Left lung (tissue), 10 donors: ENCODE measurements around the gene SYNE3. TPM values are rescaled to one million over a fixed set of nuclear protein-coding genes. Genes with fewer than 3 reads are reported as not detected.
"Not testable (repeated sequence)": the region's sequence is repeated elsewhere in the genome, so short reads cannot be mapped to it uniquely, and the experiment has no call there.

Experiments used
- ATAC-seq: fragments of 200-7000 bp; cut with Tn5 transposase; one replicate; pipeline ENCODE4 v1.9.1; 2020; ENCODE audit warnings: moderate library complexity
- DNase-seq, 4 donors: peaks; one replicate each; pipeline ENCODE4 v3.0.0-alpha.2; 2013 to 2020
- H3K27ac ChIP-seq, 2 donors: fragments of 200-600 bp; sonication (generic) in 1 of 2; one replicate each; pipeline versions ENCODE4 v1.5.0 to v1.8.0; 2020 to 2021
- H3K27me3 ChIP-seq, 2 donors: fragments of 200-600 bp; sonication (generic) in 1 of 2; one replicate each; pipeline versions ENCODE4 v1.5.0 to v1.8.0; 2020 to 2021
- H3K36me3 ChIP-seq, 2 donors: fragments of 200-600 bp; sonication (generic) in 1 of 2; one replicate each; pipeline versions ENCODE4 v1.5.0 to v1.8.0; 2020 to 2021
- H3K4me1 ChIP-seq, 2 donors: fragments of 200-600 bp; one replicate each; pipeline ENCODE4 v1.8.0; 2021
- H3K4me3 ChIP-seq, 2 donors: fragments of 200-600 bp; sonication (generic) in 1 of 2; one replicate each; pipeline versions ENCODE4 v1.5.0 to v1.8.0; 2020 to 2021; ENCODE audit warnings: mild to moderate bottlenecking in 1 of 2
- H3K9me3 ChIP-seq, 2 donors: fragments of 200-600 bp; sonication (generic) in 1 of 2; one replicate each; pipeline versions ENCODE4 v1.5.0 to v1.8.0; 2020 to 2021
- intact Hi-C, 2 donors: fragments of 100-400 bp; cut with DNase I; formaldehyde crosslinking; loops; one replicate each; pipeline versions ENCODE4 v1.11.2 to v1.14.2; 2022
- polyA plus RNA-seq, 6 donors: library from polyadenylated mRNA; unstranded; fragments of 120-200 nt; gene quantifications; one replicate each; pipeline ENCODE4 v1.2.1, GENCODE V29; 2013; ENCODE audit not compliant: insufficient read length in 6 of 6
- total RNA-seq, 2 donors: library from RNA; stranded (reverse); fragmentation: NEBNext Ultra II Directional; extraction: Animal tissue kit (Norgen Biotek cat#: 25700); gene quantifications; one replicate each; pipeline ENCODE4 v1.2.1, GENCODE V29; 2021
- TF ChIP-seq, protein P1 (sequence below), 2 donors: fragments of 200-600 bp; sonication (generic) in 1 of 2; IDR thresholded peaks; one replicate each; pipeline versions ENCODE4 v1.5.0 to v1.8.0; 2021; ENCODE audit warnings: antibody characterized with exemption in 2 of 2
- donor health status: DM: no; HTN: yes; CAD: no.
- donor health status: DM: no; HTN: no; CAD: no.

Gene SYNE3
- total and polyA plus RNA-seq, 8 donors = 2.2 to 25.4 (median 3.1) TPM

DNA sequence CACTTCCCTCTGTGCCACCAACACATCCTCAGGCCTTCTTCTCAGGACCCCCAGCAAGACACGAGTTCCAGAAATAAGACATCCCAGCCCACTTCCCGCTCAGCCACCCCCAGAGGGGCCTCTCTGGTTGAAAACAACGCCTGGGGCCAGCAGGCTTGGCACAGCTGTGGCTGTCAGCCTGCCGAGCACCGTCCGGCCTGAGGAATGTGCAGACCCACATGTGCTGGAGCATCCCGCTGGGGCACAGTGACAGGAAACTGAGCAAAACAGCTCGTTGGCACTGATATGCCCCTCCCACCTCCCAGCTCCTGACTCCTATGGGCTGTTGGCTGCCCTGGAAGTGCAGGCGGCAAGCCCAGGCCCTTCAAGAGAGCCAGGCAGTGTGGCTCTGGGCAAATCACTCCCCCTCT, 1.4 kb downstream of the SYNE3 start:
- peak overlapping the region; percentile 81 to 92 for H3K27ac ChIP-seq
- peak in 2 of 4 donors; percentile 67 to 82 for DNase-seq
- intact Hi-C loops = no loop called here
- H3K9me3 ChIP-seq = no peaks in the 10 kb centered on the region
- H3K4me3 ChIP-seq = peak overlapping the region in 1 of 2 donors; percentile 84
- TF ChIP-seq, protein P1, sequence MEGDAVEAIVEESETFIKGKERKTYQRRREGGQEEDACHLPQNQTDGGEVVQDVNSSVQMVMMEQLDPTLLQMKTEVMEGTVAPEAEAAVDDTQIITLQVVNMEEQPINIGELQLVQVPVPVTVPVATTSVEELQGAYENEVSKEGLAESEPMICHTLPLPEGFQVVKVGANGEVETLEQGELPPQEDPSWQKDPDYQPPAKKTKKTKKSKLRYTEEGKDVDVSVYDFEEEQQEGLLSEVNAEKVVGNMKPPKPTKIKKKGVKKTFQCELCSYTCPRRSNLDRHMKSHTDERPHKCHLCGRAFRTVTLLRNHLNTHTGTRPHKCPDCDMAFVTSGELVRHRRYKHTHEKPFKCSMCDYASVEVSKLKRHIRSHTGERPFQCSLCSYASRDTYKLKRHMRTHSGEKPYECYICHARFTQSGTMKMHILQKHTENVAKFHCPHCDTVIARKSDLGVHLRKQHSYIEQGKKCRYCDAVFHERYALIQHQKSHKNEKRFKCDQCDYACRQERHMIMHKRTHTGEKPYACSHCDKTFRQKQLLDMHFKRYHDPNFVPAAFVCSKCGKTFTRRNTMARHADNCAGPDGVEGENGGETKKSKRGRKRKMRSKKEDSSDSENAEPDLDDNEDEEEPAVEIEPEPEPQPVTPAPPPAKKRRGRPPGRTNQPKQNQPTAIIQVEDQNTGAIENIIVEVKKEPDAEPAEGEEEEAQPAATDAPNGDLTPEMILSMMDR (IDR thresholded peaks at IDR 0.05) = no peak
- peaks cover 39 to 88% of the 10 kb centered on the region in 2 donors for H3K4me1 ChIP-seq
- H3K27me3 ChIP-seq = no peaks in the 10 kb centered on the region
- peak; percentile 37 for ATAC-seq
- peaks cover 0 to 3% of the 10 kb centered on the region in 2 donors for H3K36me3 ChIP-seq

DNA sequence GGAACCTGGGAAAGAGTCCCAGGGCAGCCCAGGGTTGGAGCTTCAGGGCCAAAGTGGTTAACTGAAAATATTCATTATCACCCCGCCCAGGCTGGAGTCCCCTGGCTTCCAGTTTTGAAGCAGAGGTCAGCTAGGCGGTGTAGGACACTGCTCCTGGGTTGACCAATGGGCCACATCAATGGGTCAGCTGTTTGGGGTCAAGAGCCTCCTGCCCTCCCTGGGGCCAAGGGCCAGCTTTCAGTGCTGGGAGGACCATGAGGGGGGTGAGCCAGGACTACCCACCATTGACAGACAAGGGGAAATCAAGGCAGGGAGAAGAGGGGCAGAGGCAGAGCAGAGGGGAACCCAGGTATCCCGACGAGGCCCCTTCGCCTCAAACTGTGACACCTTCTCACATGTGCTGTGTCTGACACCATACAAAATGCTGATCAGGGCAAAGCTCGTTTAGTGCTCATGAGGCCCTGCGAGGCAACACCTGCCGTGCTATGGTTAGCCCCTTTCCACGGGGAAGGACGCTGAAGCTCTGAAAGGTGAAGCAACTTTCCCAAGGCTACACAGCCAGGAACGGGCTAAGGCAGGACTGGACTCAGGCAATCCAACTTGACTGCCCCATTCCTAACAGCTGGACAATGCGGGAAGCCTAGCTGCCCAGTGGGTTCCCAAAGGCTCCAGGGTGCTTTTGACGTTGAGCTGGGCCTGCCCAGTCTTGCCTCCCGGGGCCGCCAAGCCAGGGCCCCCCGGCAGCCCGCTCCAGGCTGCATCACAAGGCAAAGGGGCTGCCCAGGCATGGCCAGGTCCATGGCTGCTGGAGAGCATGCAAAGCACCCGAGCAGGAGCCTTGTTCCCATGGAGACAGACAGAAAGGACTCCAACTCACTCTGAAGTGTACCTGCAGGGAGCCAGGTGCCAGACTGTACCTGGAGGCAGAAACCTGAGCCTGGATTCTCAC, 2.0 kb downstream of the SYNE3 start:
- no peaks in the 10 kb centered on the region for H3K9me3 ChIP-seq
- peaks cover 0 to 7% of the 10 kb centered on the region in 2 donors for H3K36me3 ChIP-seq
- H3K4me3 ChIP-seq = peak overlapping the region in 1 of 2 donors; percentile 84
- peak overlapping the region; percentile 81 to 92 for H3K27ac ChIP-seq
- ATAC-seq (peak; percentile 64), DNase-seq (no peak)
- intact Hi-C loops = no loop called here
- H3K4me1 ChIP-seq = peaks cover 34 to 84% of the 10 kb centered on the region in 2 donors
- H3K27me3 ChIP-seq = no peaks in the 10 kb centered on the region
- TF ChIP-seq, protein P1 (IDR thresholded peaks at IDR 0.05) = no peak

DNA sequence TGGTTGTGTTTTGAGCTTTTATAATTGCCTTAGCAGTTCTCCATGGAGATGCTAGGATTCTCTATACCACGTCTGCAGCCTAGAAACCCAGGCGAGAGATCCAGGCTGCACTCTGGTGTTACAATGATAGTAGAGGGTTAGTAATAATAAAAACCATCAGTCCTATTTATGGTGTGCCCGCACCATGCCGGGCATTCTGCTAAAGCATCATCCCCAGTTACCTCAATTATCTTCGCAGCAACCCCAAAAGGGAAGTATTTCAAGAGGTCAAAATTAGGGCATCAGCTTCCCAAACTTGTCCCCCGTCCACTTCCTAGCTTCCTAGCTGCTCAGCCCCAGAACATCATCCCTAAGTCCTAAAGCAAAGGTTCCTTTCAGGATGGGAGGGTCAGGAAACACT, 3.2 kb downstream of the SYNE3 start:
- intact Hi-C loops = no loop called here
- Histone ChIP-seq H3K36me3 (peaks cover 0 to 7% of the 10 kb centered on the region in 2 donors), H3K27ac (no peak overlapping the region), H3K9me3 (no peaks in the 10 kb centered on the region), H3K27me3 (no peaks in the 10 kb centered on the region), H3K4me1 (peaks cover 25 to 84% of the 10 kb centered on the region in 2 donors), H3K4me3 (no peak overlapping the region)
- ATAC-seq (no peak), DNase-seq (no peak)
- TF ChIP-seq, protein P1 (IDR thresholded peaks at IDR 0.05) = no peak

DNA sequence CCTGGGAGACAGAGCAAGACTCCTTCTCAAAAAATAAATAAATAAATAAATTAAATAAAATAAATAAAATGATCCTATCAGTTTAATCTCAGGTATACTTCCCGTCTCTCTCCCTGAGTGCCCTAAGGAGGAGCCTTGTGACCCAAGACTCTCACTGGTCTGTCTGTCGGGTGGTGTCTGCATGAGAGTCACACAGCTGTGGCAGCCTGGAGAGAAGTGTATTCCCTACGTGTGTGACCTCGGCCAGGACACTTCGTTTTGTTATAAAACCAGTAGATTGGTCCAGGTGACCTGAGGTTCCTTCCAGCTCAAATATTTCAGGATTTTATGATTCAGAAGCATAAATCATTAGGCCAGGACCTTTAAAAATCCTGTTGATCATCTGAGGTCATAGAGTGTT, 4.8 kb downstream of the SYNE3 start:
- H3K27me3 ChIP-seq = no peaks in the 10 kb centered on the region
- H3K36me3 ChIP-seq = peaks cover 0 to 8% of the 10 kb centered on the region in 2 donors
- DNase-seq (peak in 1 of 4 donors; percentile 4), ATAC-seq (no peak)
- no peak overlapping the region for H3K27ac ChIP-seq
- TF ChIP-seq, protein P1 (IDR thresholded peaks at IDR 0.05) = no peak
- intact Hi-C loops = no loop called here
- H3K4me1 ChIP-seq = peaks cover 23 to 84% of the 10 kb centered on the region in 2 donors
- H3K9me3 ChIP-seq = no peaks in the 10 kb centered on the region
- H3K4me3 ChIP-seq = no peak overlapping the region

DNA sequence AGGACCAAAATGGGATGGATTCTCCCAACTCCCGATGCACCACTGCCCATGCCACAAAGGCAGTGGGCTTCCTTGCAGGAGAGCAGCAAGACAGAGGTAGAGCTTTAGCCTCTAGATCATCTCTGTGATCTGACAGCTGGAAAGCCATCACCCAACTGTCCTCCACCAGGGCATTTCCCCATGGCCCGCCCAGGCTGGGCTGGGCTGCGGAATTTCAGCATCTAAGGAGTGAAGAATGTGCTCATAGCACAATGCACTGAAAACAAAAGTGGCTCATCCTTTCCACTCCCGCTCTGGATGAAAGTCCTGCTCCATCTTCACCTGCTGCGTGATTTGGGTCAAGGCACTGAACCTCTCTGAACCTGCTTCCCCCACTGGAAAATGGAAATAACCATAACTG, 5.6 kb downstream of the SYNE3 start:
- peak in 1 of 4 donors; percentile 1 for DNase-seq
- no peak for ATAC-seq
- no peak overlapping the region for H3K27ac ChIP-seq
- H3K9me3 ChIP-seq = no peaks in the 10 kb centered on the region
- H3K4me3 ChIP-seq = no peak overlapping the region
- intact Hi-C loops = no loop called here
- TF ChIP-seq, protein P1 (IDR thresholded peaks at IDR 0.05) = no peak
- no peaks in the 10 kb centered on the region for H3K27me3 ChIP-seq
- peaks cover 21 to 86% of the 10 kb centered on the region in 2 donors for H3K4me1 ChIP-seq
- peaks cover 0 to 14% of the 10 kb centered on the region in 2 donors for H3K36me3 ChIP-seq

DNA sequence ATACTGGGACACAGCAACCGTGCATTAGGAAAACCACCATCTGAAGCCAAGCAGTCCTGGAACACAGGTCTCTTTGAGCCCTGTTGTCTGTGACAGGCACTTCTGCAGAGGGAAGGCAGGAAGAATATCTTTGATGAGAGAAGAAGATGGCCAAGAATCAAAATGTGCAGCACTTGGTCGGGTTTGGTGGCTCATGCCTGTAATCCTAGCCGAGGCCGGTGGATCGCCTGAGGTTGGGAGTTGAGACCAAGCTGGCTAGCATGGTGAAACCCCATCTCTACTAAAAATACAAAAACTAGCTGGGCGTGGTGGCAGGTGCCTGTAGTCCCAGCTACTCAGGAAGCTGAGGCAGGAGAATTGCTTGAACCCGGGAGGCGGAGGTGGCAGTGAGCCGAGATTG, 6.1 kb downstream of the SYNE3 start:
- H3K9me3 ChIP-seq, H3K4me3 ChIP-seq, H3K27ac ChIP-seq, intact Hi-C loops, ATAC-seq, H3K27me3 ChIP-seq: not testable (repeated sequence)
- Histone ChIP-seq H3K4me1 (peaks cover 17 to 82% of the 10 kb centered on the region in 2 donors), H3K36me3 (peaks cover 0 to 14% of the 10 kb centered on the region in 2 donors)
- peak in 1 of 4 donors; percentile 16 for DNase-seq
